ENCODE results near the gene MED22.

The MED22 gene

DNA sequence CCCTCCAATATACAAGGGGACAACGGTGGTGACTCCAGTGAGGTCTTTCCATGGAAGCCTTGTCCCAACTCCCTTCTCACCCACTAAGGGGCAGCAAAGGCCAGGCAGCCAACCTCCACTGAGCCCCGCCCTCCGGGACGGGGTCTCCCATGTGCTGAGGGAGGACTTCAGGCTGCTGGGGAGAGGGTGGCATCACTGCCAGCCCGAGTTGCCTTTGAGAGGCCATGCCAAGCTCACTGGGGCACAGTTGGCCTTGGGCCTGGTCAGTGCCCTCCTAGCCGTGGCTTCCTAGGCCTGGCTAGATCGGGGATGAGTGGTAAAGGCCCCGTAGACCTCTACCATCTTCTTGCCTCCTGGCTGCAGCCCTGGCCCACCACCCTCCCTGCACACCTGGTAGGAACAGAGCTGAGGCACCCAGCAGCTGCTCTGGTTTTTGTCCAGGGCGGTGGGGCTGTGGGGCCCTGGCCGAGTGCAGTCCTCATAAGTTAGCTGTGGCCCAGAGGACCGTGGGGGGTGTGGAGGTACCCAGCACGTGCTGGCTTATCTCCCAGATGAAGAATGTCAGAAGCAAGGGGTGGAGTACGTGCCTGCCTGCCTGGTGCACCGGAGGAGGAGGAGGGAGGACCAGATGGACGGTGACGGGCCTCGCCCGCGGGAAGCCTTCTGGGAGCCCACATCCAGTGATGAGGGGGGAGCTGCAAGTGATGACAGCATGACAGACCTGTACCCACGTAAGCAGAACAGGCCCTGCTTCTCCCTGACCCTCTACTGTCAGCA lies 11.7 kb upstream of the MED22 start:
- Histone ChIP-seq H3K4me2 (ENCODE audit: low read length) (no peak overlapping the region), H3K27me3 (ENCODE audit: control insufficient read depth, low read length) (no peaks in the 10 kb centered on the region), H3K4me3 (ENCODE audit: low read length) (no peak overlapping the region), H3K79me2 (ENCODE audit: control insufficient read depth, low read length) (peaks cover 28% of the 10 kb centered on the region), H4K20me1 (ENCODE audit: control insufficient read depth, insufficient read depth, low read depth, low read length) (0 out of 2 replicates have a peak, but pooled peaks cover 3% of the 10 kb centered on the region), H3K27ac (ENCODE audit: low read depth, low read length) (no peak overlapping the region), H3K9me2 (replicated peaks; ENCODE audit: control insufficient read depth, low read length) (no peaks in the 10 kb centered on the region), H3K4me1 (ENCODE audit: control insufficient read depth, low read length) (peaks cover 23% of the 10 kb centered on the region), H3K9me3 (ENCODE audit: control insufficient read depth, insufficient read depth, low read length) (no peaks in the 10 kb centered on the region), H3K36me3 (ENCODE audit: control insufficient read depth, low read length) (peaks cover 55% of the 10 kb centered on the region), H3F3A (ENCODE audit: control insufficient read depth, insufficient read depth) (peaks cover 19% of the 10 kb centered on the region)
- peak; percentile 34 for TF ChIP-seq CTCF (IDR thresholded peaks at IDR 0.05; ENCODE audit: low read depth, low read length, poor library complexity, severe bottlenecking)
- TF ChIP-seq EZH2phosphoT487 (IDR thresholded peaks at IDR 0.05; ENCODE audit: borderline replicate concordance, low read length), result no peak

DNA sequence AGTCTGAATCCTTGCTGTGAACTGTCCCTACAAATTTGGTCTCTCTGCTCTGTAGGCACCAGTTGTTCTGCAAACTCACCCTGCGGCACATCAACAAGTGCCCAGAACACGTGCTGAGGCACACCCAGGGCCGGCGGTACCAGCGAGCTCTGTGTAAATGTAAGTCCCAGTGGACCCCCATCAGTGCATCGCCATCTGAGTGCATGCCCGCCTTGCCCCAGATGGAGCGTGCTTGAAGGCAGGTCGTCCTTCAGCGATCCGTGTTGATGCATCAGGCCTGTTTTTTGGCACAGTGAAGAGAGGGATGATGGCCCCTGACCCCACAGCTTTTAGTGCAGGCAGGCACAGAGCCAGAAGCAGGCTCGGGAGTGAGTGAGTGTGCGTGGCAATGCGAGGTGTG lies 9.7 kb upstream of the MED22 start:
- Histone ChIP-seq H3K9me2 (replicated peaks; ENCODE audit: control insufficient read depth, low read length) (no peaks in the 10 kb centered on the region), H3K27me3 (ENCODE audit: control insufficient read depth, low read length) (no peaks in the 10 kb centered on the region), H3F3A (ENCODE audit: control insufficient read depth, insufficient read depth) (peaks cover 38% of the 10 kb centered on the region), H3K79me2 (ENCODE audit: control insufficient read depth, low read length) (peaks cover 31% of the 10 kb centered on the region), H3K4me2 (ENCODE audit: low read length) (peak overlapping the region; percentile 81), H3K4me1 (ENCODE audit: control insufficient read depth, low read length) (peaks cover 29% of the 10 kb centered on the region), H4K20me1 (ENCODE audit: control insufficient read depth, insufficient read depth, low read depth, low read length) (no peaks in the 10 kb centered on the region), H3K4me3 (ENCODE audit: low read length) (peak overlapping the region; percentile 95; the same call in 1 of the 2 replicates), H3K9me3 (ENCODE audit: control insufficient read depth, insufficient read depth, low read length) (no peaks in the 10 kb centered on the region), H3K36me3 (ENCODE audit: control insufficient read depth, low read length) (peaks cover 50% of the 10 kb centered on the region), H3K27ac (ENCODE audit: low read depth, low read length) (no peak overlapping the region)
- no peak for TF ChIP-seq EZH2phosphoT487 (IDR thresholded peaks at IDR 0.05; ENCODE audit: borderline replicate concordance, low read length)
- no peak for TF ChIP-seq CTCF (IDR thresholded peaks at IDR 0.05; ENCODE audit: low read depth, low read length, poor library complexity, severe bottlenecking)

DNA sequence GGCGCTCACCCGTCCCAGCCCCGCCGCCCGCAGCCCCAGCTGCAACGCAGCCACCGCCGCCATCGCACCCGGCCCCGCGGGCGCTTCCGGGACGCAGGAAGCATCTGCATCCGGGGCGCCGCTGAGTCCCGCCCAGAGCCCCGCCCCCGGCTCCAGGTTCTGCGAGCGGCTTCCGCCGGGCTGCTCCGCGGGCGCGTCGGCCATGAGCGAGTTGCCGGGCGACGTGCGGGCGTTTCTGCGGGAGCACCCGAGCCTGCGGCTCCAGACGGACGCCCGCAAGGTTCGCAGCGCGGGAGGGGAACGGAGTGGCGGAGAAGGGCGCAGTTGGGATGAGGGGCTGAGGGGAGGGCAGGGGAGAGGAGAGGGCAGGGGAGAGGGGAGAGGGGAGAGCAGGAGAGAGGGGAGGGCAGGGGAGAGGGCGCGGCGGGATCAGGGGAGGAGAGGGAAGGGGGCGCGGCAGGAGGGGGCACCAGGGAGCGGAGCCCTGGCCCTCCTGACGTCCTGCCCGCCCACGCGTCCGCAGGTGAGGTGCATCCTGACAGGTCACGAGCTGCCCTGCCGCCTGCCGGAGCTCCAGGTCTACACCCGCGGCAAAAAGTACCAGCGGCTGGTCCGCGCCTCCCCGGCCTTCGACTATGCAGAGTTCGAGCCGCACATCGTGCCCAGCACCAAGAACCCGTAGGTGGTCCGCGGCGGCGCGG lies 8.6 kb upstream of the MED22 start, which contains the start of the genes SURF1 and SURF2:
SURF1 (minus strand) TSS at position 97 of the 701 bp plus-strand sequence; CDS start at position 63, 34 bp downstream.
SURF2 (plus strand) TSS at position 160 of the 701 bp plus-strand sequence; CDS start at position 203, 43 bp downstream.
- Histone ChIP-seq H4K20me1 (ENCODE audit: control insufficient read depth, insufficient read depth, low read depth, low read length) (no peaks in the 10 kb centered on the region), H3K27ac (ENCODE audit: low read depth, low read length) (peak within 1 kb of the TSS; percentile 58), H3K79me2 (ENCODE audit: control insufficient read depth, low read length) (peaks cover 31% of the 10 kb centered on the region), H3F3A (ENCODE audit: control insufficient read depth, insufficient read depth) (peaks cover 46% of the 10 kb centered on the region), H3K36me3 (ENCODE audit: control insufficient read depth, low read length) (peaks cover 50% of the 10 kb centered on the region), H3K4me1 (ENCODE audit: control insufficient read depth, low read length) (peaks cover 34% of the 10 kb centered on the region), H3K4me3 (ENCODE audit: low read length) (peak within 1 kb of the TSS; percentile 95), H3K9me2 (replicated peaks; ENCODE audit: control insufficient read depth, low read length) (no peaks in the 10 kb centered on the region), H3K9me3 (ENCODE audit: control insufficient read depth, insufficient read depth, low read length) (no peaks in the 10 kb centered on the region), H3K27me3 (ENCODE audit: control insufficient read depth, low read length) (no peaks in the 10 kb centered on the region), H3K4me2 (ENCODE audit: low read length) (peak within 1 kb of the TSS; percentile 91)
- peak; percentile 14 for TF ChIP-seq CTCF (IDR thresholded peaks at IDR 0.05; ENCODE audit: low read depth, low read length, poor library complexity, severe bottlenecking)
- no peak for TF ChIP-seq EZH2phosphoT487 (IDR thresholded peaks at IDR 0.05; ENCODE audit: borderline replicate concordance, low read length)

Data from DOHH2 (cell line).